ENCODE data around the gene CIAO2B. TPM values are rescaled to one million over a fixed set of nuclear protein-coding genes. Genes with fewer than 3 reads are reported as not detected.
"Not testable (repeated sequence)": the region's sequence is repeated elsewhere in the genome, so short reads cannot be mapped to it uniquely, and the experiment has no call there.

The CIAO2B gene
- total and polyA plus RNA-seq, 5 donors from 2014 or later, result 64.6 to 161 (median 143) TPM

- Histone ChIP-seq H3K4me3 (ENCODE audit: low read depth, low read length) (no peak within 1 kb of the TSS), H3K36me3 (ENCODE audit: control insufficient read depth, insufficient read depth, low read length) (no peaks in the 10 kb centered on the region), H3K27ac (ENCODE audit: insufficient read depth, low read length, poor library complexity, severe bottlenecking) (no peak within 1 kb of the TSS), H3K9me3 (ENCODE audit: control insufficient read depth in 2 of 2, low read length in 2 of 2) (no peaks in the 10 kb centered on the region), H3K4me1 (ENCODE audit: control insufficient read depth, insufficient read depth, low read length, poor library complexity, severe bottlenecking) (no peaks in the 10 kb centered on the region), H3K27me3 (ENCODE audit: control insufficient read depth, insufficient read depth, low read length) (no peaks in the 10 kb centered on the region)
- DNase-seq, result peak in 2 of 3 donors; percentile 39 to 83
- Mint-ChIP-seq H3K9me3 (no peaks in the 10 kb centered on the region), H3K4me3 (peak within 1 kb of the TSS in 2 of 4 donors; percentile 24 to 47), H3K36me3 (no peaks in the 10 kb centered on the region), H3K4me1 (peaks cover 0 to 17% (median 10%) of the 10 kb centered on the region in 4 donors), H3K27ac (peak within 1 kb of the TSS in 2 of 3 donors; percentile 52 to 63), H3K27me3 (peaks cover 6% of the 10 kb centered on the region)
- ATAC-seq (ENCODE audit: low read depth in 2 of 2), result peak; percentile 74 to 84
Measured at GRCh38 chr16:66961065-66961744, 27.0 kb upstream of the CIAO2B start, which contains the start of gene CES3. Gene CES3 (plus strand): TSS chr16:66961266. CDS start chr16:66961308, 42 bp downstream.

DNA sequence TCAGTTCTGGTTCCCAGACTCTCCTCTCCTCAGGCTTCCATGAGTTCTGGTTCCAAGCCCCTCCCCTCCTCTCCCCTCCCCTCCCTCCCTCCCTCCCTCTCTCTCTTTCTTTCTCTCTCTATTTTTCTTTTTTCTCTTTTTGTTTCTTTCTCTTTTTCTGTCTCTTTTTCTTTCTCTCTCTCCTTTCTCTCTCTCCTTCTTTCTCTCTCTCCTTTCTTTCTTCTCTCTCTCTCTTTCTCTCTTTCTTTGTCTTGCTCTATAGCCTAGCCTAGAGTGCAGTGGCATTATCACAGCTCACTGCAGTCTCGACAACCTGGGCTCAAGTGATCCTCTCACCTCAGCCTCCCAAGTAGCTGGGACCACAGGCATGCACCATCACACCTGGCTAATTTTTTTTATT is 26.1 kb upstream of the CIAO2B start:
- Histone ChIP-seq H3K27ac (ENCODE audit: insufficient read depth, low read length, poor library complexity, severe bottlenecking) (no peak overlapping the region), H3K4me3 (ENCODE audit: low read depth, low read length) (no peak overlapping the region), H3K27me3 (ENCODE audit: control insufficient read depth, insufficient read depth, low read length) (no peaks in the 10 kb centered on the region), H3K36me3 (ENCODE audit: control insufficient read depth, insufficient read depth, low read length) (no peaks in the 10 kb centered on the region), H3K9me3 (ENCODE audit: control insufficient read depth in 2 of 2, low read length in 2 of 2) (no peaks in the 10 kb centered on the region), H3K4me1 (ENCODE audit: control insufficient read depth, insufficient read depth, low read length, poor library complexity, severe bottlenecking) (no peaks in the 10 kb centered on the region)
- no peak overlapping the region for H3K4me3 Mint-ChIP-seq
- no peaks in the 10 kb centered on the region for H3K36me3 Mint-ChIP-seq
- no peaks in the 10 kb centered on the region for H3K9me3 Mint-ChIP-seq
- H3K4me1 Mint-ChIP-seq, result peaks cover 0 to 17% (median 10%) of the 10 kb centered on the region in 4 donors
- ATAC-seq (ENCODE audit: low read depth in 2 of 2) (no peak), DNase-seq (no peak)
- H3K27ac Mint-ChIP-seq, result no peak overlapping the region
- peaks cover 9% of the 10 kb centered on the region for H3K27me3 Mint-ChIP-seq

GRCh38 chr16:66959704-66960161 is 25.5 kb upstream of the CIAO2B start:
- H3K27ac Mint-ChIP-seq, result no peak overlapping the region
- H3K4me1 Mint-ChIP-seq, result peaks cover 0 to 17% (median 10%) of the 10 kb centered on the region in 4 donors
- H3K27me3 ChIP-seq (ENCODE audit: control insufficient read depth, insufficient read depth, low read length), result no peaks in the 10 kb centered on the region
- H3K4me3 ChIP-seq (ENCODE audit: low read depth, low read length), result no peak overlapping the region
- H3K36me3 Mint-ChIP-seq, result no peaks in the 10 kb centered on the region
- no peaks in the 10 kb centered on the region for H3K36me3 ChIP-seq (ENCODE audit: control insufficient read depth, insufficient read depth, low read length)
- H3K4me3 Mint-ChIP-seq, result no peak overlapping the region
- H3K9me3 Mint-ChIP-seq, result no peaks in the 10 kb centered on the region
- H3K4me1 ChIP-seq (ENCODE audit: control insufficient read depth, insufficient read depth, low read length, poor library complexity, severe bottlenecking), result no peaks in the 10 kb centered on the region
- no peaks in the 10 kb centered on the region for H3K9me3 ChIP-seq (ENCODE audit: control insufficient read depth in 2 of 2, low read length in 2 of 2)
- DNase-seq, result no peak
- H3K27ac ChIP-seq (ENCODE audit: insufficient read depth, low read length, poor library complexity, severe bottlenecking), result no peak overlapping the region
- peaks cover 9% of the 10 kb centered on the region for H3K27me3 Mint-ChIP-seq
- no peak for ATAC-seq (ENCODE audit: low read depth in 2 of 2)

GRCh38 chr16:66958857-66959703 is 24.9 kb upstream of the CIAO2B start:
- Histone ChIP-seq H3K27ac (ENCODE audit: insufficient read depth, low read length, poor library complexity, severe bottlenecking) (no peak overlapping the region), H3K27me3 (ENCODE audit: control insufficient read depth, insufficient read depth, low read length) (no peaks in the 10 kb centered on the region), H3K4me1 (ENCODE audit: control insufficient read depth, insufficient read depth, low read length, poor library complexity, severe bottlenecking) (peaks cover under 1% of the 10 kb centered on the region), H3K4me3 (ENCODE audit: low read depth, low read length) (no peak overlapping the region), H3K9me3 (ENCODE audit: control insufficient read depth in 2 of 2, low read length in 2 of 2) (no peaks in the 10 kb centered on the region), H3K36me3 (ENCODE audit: control insufficient read depth, insufficient read depth, low read length) (no peaks in the 10 kb centered on the region)
- peaks cover 13% of the 10 kb centered on the region for H3K27me3 Mint-ChIP-seq
- peak overlapping the region in 1 of 3 donors; percentile 10 for H3K27ac Mint-ChIP-seq
- peaks cover 0 to 2% (median 0%) of the 10 kb centered on the region in 7 donors for H3K9me3 Mint-ChIP-seq
- DNase-seq (no peak), ATAC-seq (ENCODE audit: low read depth in 2 of 2) (no peak)
- no peaks in the 10 kb centered on the region for H3K36me3 Mint-ChIP-seq
- H3K4me1 Mint-ChIP-seq, result peaks cover 0 to 17% (median 10%) of the 10 kb centered on the region in 4 donors
- H3K4me3 Mint-ChIP-seq, result peak overlapping the region in 1 of 4 donors; percentile 19

GRCh38 chr16:66956154-66956457 is 21.9 kb upstream of the CIAO2B start:
- not testable (repeated sequence) for H3K4me3 ChIP-seq (ENCODE audit: low read depth, low read length); H3K4me3 Mint-ChIP-seq; H3K36me3 ChIP-seq (ENCODE audit: control insufficient read depth, insufficient read depth, low read length); ATAC-seq (ENCODE audit: low read depth in 2 of 2); H3K4me1 ChIP-seq (ENCODE audit: control insufficient read depth, insufficient read depth, low read length, poor library complexity, severe bottlenecking); H3K36me3 Mint-ChIP-seq; H3K9me3 ChIP-seq (ENCODE audit: control insufficient read depth in 2 of 2, low read length in 2 of 2); DNase-seq; H3K27ac ChIP-seq (ENCODE audit: insufficient read depth, low read length, poor library complexity, severe bottlenecking); H3K9me3 Mint-ChIP-seq; H3K27ac Mint-ChIP-seq
- H3K27me3 ChIP-seq (ENCODE audit: control insufficient read depth, insufficient read depth, low read length), result peaks cover 11% of the 10 kb centered on the region
- Mint-ChIP-seq H3K4me1 (peaks cover 0 to 16% (median 11%) of the 10 kb centered on the region in 4 donors), H3K27me3 (peaks cover 39% of the 10 kb centered on the region)

DNA sequence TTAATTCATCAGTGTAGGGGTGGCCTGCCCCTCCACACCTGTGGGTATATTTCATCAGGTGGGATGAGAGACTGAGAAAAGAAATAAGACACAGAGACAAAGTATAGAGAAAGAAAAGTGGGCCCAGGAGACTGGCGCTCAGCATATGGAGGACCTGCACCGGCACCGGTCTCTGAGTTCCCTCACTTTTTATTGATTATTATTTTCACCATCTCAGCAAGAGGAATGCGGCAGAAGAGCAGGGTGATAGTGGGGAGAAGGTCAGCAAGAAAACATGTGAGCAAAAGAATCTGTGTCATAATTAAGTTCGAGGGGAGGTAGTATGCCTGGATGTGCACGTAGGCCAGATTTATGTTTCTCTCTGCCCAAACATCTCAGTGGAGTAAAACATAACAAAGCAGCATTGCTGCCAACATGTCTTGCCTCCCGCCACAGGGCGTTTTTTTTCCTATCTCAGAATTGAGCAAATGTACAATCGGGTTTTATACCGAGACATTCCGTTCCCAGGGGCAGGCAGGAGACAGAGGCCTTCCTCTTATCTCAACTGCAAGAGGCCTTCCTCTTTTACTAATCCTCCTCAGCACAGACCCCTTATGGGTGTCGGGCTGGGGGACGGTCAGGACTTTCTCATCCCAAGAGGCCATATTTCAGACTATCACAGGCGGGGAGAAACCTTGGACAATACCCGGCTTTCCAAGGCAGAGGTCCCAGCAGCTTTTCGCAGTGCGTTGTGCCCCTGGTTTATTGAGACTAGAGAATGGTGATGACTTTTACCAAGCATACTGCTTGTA is 21.4 kb upstream of the CIAO2B start:
- not testable (repeated sequence) for H3K27ac Mint-ChIP-seq; H3K36me3 ChIP-seq (ENCODE audit: control insufficient read depth, insufficient read depth, low read length); H3K4me1 ChIP-seq (ENCODE audit: control insufficient read depth, insufficient read depth, low read length, poor library complexity, severe bottlenecking); DNase-seq; H3K36me3 Mint-ChIP-seq; ATAC-seq (ENCODE audit: low read depth in 2 of 2); H3K9me3 ChIP-seq (ENCODE audit: control insufficient read depth in 2 of 2, low read length in 2 of 2); H3K4me3 ChIP-seq (ENCODE audit: low read depth, low read length); H3K27ac ChIP-seq (ENCODE audit: insufficient read depth, low read length, poor library complexity, severe bottlenecking); H3K9me3 Mint-ChIP-seq; H3K4me3 Mint-ChIP-seq
- peaks cover 14% of the 10 kb centered on the region for H3K27me3 ChIP-seq (ENCODE audit: control insufficient read depth, insufficient read depth, low read length)
- Mint-ChIP-seq H3K4me1 (peaks cover 0 to 12% (median 10%) of the 10 kb centered on the region in 4 donors), H3K27me3 (peaks cover 42% of the 10 kb centered on the region)

- H3K4me1 ChIP-seq (ENCODE audit: control insufficient read depth, insufficient read depth, low read length, poor library complexity, severe bottlenecking), result peaks cover 3% of the 10 kb centered on the region
- Mint-ChIP-seq H3K9me3 (peaks cover 0 to 3% (median 0%) of the 10 kb centered on the region in 7 donors), H3K36me3 (no peaks in the 10 kb centered on the region), H3K27me3 (peaks cover 53% of the 10 kb centered on the region), H3K27ac (no peak overlapping the region), H3K4me1 (peaks cover 0 to 18% (median 10%) of the 10 kb centered on the region in 4 donors), H3K4me3 (peak overlapping the region in 1 of 4 donors; percentile 64)
- ATAC-seq (ENCODE audit: low read depth in 2 of 2) (peak; percentile 82 to 92), DNase-seq (peak; percentile 54 to 84 (median 71))
- H3K27me3 ChIP-seq (ENCODE audit: control insufficient read depth, insufficient read depth, low read length), result peaks cover 22% of the 10 kb centered on the region
- peaks cover 0 to 4% of the 10 kb centered on the region in 2 experiments for H3K9me3 ChIP-seq (ENCODE audit: control insufficient read depth in 2 of 2, low read length in 2 of 2)
- H3K36me3 ChIP-seq (ENCODE audit: control insufficient read depth, insufficient read depth, low read length), result no peaks in the 10 kb centered on the region
- no peak overlapping the region for H3K27ac ChIP-seq (ENCODE audit: insufficient read depth, low read length, poor library complexity, severe bottlenecking)
- H3K4me3 ChIP-seq (ENCODE audit: low read depth, low read length), result no peak overlapping the region
Measured at GRCh38 chr16:66954097-66954659, 20.0 kb upstream of the CIAO2B start.
